HG03442 (cell line): ENCODE data around the gene PRKG1.
"Not testable (repeated sequence)": the region's sequence is repeated elsewhere in the genome, so short reads cannot be mapped to it uniquely, and the experiment has no call there.

Source experiments
- ATAC-seq: cut with Tn5 transposase; IDR thresholded peaks from one replicate; pipeline ENCODE4 v1.9.1; 2021; ENCODE audit warnings: mild to moderate bottlenecking, moderate library complexity; ENCODE audit not compliant: unreplicated experiment

The PRKG1 gene

DNA sequence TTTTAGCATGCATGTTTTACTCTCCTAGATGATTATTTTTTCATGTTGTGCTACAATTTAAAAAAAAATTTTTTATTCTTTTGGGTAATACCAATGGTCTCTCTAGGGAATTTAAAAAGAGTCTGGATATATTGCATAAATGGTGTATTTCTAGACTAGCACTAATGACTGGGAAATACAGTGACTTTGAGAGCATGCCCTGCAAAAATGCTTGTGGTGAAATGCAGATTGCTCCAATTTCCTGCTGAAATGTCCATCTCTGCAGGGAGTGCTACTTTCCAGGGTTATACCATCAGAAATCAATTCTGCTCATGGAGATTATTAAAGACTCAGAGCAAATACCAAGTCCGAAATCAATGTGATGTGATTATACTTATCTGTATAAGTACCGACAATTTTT lies 186.1 kb downstream of the PRKG1 start:
- no peak for ATAC-seq

DNA sequence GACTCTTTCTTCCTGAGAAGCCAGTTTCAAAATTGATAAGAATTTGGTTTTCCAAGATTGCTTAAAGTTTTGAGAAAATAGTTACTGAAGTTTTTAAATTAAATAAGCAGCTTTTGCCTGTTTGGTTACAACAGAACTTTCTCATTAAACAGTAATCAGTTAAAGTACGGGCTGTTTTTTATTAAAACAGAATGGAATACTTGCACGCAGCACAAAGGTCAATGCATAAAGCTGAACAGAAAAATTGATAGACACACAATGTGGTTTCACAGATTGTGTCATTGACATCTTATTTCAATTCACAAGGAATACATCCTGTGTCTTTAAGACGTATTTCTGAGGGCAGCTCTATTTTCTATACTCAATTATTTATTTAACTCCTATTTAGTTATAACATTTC lies 192.2 kb downstream of the PRKG1 start:
- ATAC-seq, result no peak

DNA sequence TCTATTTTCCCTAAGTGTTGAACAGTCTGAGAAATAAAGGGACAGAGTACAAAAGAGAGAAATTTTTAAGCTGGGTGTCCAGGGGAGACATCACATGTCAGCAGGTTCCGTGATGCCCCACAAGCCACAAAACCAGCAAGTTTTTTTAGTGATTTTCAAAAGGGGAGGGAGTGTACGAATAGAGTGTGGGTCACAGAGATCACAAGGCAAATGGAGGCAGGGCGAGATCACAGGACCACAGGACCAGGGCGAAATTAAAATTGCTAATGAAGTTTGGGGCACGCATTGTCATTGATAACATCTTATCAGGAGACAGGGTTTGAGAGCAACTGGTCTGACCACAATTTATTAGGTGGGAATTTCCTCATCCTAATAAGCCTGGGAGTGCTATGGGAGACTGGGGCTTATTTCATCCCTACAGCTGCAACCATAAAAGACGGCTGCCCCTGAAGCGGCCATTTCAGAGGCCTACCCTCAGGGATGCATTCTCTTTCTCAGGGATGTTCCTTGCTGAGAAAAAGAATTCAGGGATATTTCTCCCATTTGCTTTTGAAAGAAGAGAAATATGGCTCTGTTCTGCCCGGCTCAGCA lies 193.8 kb downstream of the PRKG1 start:
- ATAC-seq, result not testable (repeated sequence)

DNA sequence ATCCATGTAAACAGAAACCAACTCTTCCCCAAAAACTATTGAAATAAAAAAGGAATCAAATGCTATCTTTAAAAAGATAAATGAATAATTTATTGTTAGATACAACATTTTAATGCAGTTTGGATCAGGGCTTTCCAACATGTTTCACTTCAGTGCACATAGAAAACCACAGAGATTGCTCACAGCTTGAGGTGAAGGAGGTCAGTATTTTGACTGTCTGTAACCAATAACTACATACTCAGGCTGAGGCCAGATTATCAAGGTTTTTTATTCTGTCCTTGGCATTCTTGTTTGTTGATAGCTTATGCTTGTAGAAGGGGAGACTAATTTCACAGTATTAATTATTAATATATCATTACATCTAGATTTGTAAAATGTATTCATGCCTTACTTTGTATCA lies 195.5 kb downstream of the PRKG1 start:
- no peak for ATAC-seq

DNA sequence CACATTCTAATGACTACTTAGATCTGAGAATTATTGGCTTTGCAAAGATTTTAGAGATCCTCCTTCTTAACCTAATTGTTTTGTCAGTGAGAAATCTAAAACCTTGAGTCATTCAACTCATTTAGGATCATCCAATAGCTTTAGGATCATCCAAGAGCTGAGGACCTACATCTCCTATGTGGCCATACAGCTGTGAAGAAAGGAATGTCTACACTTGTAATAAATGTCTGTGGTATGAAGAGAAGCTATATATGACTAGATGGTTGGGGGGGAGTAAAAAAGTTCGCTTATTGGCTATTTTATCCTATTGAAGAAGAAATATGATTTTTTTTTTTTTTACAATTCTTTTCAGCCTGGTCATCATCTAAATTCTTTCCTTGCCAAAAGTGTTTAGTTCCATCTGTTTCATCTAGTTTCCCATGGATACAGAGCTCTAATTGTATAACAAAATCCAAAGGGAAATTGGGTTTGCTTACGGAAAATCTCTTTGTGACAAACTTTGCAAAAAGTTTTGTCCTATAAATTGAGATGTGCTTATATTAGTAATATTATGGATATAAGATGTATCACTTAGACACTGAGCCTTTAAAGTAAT lies 196.7 kb downstream of the PRKG1 start:
- no peak for ATAC-seq

DNA sequence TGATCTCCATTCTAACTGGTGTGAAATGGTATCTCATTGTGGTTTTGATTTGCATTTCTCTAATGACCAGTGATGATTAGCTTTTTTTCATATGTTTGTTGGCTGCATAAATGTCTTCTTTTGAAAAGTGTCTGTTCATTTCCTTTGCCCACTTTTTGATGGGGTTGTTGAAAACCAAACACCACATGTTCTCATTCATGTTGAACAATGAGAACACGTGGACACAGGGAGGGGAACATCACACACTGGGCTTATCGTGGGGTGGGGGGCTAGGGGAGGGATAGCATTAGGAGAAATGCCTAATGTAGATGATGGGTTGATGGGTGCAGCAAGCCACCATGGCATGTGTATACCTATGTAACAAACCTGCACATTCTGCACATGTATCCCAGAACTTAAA lies 197.8 kb downstream of the PRKG1 start:
- not testable (repeated sequence) for ATAC-seq

DNA sequence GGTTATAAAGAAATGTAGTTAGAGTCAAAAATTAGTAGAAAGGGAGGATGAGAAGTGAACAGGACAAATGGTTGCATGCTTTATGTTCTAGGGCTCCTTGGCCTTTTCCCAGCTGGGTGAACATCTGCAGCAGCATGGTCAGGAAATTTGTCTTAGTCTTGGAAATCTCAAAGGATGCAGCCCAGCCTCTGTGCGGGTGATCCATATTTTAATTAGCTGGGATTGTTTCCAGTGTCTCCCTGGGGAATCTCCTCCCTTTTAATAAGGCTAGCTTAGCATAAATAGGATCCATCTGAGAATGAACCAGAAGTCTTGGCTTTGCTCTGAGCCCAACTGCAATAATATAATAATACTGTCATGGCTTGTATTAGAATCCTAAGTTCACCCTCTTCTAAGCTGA lies 198.3 kb downstream of the PRKG1 start:
- no peak for ATAC-seq

DNA sequence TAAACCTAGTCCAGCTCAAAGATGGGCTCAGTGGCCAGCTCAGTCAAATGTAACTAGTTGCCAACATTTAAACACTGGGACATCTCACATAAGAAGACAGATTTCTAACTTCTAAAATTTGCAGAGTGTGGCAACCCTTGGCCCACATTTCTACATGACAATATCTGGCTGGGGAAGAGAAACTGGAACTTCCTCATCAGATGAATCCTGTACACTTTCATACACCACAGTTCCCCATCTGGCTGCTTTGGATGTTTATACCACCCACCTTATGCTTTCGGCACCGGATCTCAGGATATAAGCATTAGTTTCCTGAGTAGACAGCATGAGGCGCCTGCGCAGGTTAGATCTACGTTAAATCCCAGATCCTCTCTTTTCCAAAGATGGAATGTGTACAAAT lies 199.3 kb downstream of the PRKG1 start:
- ATAC-seq, result no peak

DNA sequence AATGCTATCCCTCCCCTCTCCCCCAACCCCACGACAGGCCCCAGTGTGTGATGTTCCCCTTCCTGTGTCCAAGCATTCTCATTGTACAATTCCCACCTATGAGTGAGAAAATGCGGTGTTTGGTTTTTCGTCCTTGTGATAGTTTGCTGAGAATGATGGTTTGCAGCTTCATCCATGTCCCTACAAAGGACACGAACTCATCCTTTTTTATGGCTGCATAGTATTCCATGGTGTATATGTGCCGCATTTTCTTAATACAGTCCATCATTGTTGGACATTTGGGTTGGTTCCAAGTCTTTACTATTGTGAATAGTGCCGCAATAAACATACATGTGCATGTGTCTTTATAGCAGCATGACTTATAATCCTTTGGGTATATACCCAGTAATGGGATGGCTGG lies 201.8 kb downstream of the PRKG1 start:
- ATAC-seq, result not testable (repeated sequence)

DNA sequence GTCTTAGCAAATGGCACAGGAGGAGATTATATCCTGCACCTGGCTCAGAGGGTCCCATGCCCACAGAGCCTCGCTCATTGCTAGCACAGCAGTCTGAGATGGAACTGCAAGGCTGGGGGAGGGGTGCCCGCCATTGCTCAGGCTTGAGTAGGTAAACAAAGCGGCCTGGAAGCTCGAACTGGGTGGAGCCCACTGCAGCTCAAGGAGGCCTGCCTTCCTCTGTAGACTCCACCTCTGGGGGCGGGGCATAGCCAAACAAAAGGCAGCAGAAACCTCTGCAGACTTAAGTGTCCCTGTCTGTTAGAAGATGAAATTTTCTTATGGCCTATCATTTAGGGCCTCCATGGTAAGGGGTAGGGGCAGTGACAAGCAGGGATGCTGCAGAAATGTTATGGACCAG lies 207.1 kb downstream of the PRKG1 start:
- ATAC-seq, result not testable (repeated sequence)

DNA sequence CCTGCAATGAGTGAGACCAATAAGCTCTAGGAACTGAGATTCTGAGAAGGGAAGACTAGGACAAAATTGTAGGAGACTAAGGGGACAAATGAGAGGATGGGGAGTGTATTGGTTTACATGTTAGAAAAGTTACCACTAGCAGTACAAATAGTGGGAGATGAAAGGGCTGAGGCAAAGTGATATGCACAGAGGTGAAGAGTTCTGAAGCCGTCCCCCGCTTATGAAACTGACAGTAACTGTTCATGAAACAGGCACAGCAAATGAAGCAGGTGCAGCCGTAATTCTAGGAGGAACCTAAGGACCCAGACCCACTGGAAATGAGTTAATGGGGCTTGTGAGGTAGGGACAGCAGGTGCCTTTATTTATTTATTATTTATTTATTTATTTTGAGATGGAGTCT lies 211.3 kb downstream of the PRKG1 start:
- no peak for ATAC-seq

DNA sequence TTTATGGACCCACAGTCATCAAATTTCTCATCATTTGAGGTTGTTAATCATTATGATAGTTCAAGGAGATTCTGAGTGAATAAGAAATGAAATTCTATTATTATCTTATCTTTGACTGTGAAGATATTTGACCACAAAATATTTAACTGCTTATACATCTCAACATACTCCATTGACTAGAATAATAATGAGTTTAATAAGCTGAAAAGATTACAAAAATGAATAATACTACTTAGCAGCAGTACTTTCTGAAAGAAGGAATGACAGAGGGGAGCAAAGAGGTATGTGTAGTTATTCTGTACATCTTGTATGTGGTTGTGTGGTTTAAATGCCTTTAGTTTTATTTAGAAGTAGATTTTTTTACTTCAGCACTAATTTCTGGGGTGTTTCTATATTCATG lies 214.2 kb downstream of the PRKG1 start:
- ATAC-seq, result no peak

DNA sequence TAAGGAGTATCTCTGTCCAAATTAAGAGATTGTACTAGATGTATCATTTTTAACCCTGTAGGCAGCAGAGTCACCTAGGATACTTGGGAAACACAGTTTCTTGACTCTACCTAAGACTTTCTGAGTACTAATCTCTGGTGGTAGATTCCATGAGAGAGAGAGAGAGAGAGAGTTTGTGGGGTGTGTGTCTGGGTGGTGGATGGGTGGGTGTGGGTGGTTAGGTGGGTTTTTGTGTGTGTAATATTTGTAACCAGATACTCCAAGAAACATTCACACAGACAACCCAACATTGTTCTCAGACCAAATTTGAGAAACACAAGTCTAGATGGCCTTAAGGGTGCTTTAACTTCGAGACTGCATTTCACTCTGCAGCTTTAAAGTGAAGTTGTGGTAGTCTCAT lies 215.2 kb downstream of the PRKG1 start:
- no peak for ATAC-seq

DNA sequence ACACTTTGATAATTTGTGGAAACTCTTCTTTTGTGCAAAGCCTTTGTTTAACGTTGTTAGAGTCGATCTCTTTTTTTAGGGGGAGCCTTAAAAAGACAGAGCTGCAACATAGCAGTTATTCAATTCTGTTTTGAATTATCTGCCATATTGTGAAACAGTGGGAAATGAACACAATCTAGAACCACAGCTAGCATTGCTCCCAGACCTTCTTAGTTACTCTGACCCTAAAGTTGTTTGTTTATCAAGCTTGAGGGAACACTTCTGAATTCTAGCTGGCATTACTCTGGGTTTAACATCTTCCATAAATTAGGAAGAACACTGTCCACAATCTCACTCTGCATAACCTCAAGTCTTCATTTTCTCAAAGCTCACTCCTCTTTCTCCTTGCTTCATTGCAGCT lies 217.7 kb downstream of the PRKG1 start:
- no peak for ATAC-seq

DNA sequence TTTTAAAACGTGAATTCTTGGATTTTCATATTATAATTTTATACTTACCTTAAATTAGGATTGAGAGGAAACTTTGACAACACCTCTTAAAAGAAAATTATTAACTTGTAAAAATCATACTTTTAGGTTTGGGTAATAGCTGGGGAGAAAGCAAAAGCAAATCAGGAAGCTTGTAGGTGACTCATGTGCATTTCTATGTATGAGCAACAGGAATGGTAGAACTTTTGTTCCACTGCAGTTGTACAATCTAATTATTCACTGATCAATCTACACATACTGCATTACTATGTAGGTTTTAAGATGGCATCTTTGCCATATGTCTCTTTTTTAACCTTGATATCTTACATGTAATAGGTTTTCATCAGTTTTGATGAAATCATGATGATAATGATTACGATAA lies 223.2 kb downstream of the PRKG1 start:
- ATAC-seq, result no peak

DNA sequence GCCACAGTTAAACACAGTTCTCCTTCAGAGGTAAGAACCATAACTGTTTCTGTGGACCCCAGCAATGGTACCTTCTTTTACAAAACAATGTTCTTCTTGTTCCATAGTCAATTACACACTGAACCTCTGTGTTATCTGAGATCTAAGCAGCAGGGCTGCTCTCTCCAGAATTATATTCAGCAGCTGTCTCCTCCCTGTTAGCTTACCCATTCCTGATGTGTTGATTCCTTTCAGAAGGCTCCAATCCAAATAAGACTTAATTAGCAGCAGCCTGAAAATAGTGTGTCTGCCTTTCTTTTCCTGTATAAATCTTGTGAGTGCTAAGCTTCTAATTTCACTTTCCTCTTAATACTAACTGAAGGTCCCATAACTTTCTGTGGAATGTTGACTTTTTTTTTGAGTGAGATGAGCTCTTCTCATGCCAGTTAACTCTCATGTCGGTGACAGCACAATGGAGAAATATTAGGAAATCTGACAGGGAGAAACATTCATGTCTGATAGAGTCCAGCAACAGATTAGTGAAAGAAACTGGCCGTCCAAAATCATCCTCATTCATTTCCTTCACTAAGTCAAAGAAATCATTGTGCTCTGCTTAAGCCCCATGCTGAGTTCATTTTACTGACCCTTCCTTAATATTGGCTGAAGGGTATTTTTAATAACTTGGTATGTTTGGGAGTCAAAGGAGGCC lies 226.5 kb downstream of the PRKG1 start:
- ATAC-seq, result no peak

DNA sequence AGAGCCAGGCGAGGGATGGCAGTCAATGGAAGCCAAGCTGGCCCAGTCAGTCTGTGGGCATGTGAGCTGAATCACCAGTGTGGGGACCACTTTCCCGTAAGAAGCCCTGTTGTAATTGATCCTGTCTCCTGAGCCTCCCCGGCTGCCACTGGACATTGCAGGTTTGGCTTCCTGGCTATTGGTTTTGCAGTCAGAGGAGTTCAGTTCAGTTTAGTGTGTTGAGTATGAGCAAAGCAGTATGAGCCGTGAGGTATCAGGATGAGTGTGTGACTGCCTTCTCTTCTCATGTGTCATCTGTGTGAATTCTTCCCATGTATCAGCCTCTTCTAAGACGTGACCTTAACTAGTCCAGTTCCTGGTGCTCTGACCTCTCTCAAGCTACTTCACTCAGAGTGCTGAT lies 227.4 kb downstream of the PRKG1 start:
- ATAC-seq, result peak; percentile 53

DNA sequence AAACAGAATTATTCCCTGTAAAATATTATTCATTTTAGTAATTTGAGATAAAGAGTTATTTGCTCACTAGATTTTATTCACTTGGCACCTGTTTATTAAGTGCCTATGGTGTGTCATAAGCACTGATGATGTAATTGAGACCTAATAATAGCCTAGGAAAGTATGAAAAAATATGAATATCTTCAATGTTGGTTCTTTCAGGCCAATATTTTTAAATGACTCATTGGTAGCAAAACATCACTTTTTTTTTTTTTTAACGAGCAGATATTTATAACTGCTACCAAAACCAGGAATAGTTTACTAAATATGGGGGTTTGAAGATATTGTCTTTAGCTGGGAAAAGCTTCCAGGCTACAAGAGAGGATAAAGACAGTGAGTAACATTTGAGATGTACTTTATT lies 228.0 kb downstream of the PRKG1 start:
- ATAC-seq, result no peak

DNA sequence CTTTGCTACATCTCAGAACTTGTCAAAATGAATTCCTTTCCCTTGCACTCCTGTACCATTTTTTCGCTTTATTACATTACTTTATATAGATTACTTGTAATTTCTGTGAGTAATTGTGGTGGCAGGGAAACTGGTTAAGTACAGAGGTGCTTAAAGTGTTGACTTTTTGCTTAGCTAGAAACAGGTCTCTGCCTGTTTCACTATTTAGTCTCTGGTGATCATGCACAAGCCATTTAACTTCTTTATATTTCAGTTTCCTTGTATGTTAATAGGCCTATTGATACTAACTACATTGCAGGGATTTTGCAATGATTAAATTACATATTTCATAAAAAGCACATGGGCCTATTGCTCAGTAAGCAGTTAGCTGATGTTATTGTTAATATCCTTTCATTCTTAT lies 233.8 kb downstream of the PRKG1 start:
- no peak for ATAC-seq

DNA sequence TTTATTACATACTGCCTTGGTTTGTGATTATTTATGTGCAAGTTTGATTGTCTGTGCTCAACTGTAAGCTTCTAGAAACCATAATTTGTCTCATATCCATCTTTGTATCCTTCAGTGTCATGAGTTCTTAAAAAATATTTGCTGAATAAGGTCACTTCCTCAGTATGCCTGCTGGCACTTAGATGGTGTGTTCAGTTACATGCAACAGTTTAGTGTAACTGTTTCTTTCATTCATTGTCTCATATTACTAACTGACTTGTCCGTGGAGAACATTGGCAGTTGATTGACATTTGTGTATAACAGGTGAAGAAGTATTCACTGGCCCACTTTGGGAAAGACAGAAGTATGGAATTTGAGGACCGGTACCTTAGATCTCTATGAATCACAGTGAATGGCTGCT lies 236.9 kb downstream of the PRKG1 start:
- ATAC-seq, result no peak

DNA sequence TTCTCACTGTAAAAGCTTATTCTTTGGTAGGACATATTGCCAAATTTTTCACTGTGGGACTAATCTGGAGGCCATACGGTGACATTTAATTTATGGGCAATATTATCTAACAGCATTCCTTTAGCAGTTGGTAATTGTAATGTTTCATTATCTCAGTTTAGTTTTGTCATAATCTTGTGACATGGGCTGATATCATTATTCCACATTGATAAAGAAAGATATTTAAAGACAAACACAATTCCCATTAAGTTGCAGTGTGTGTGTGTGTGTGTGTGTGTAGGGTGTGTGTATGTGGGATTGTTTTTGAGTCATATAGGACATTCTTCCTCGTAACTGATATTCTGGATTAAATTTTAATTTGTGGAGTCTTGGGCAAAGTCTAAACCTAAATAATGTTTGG lies 238.5 kb downstream of the PRKG1 start:
- no peak for ATAC-seq

DNA sequence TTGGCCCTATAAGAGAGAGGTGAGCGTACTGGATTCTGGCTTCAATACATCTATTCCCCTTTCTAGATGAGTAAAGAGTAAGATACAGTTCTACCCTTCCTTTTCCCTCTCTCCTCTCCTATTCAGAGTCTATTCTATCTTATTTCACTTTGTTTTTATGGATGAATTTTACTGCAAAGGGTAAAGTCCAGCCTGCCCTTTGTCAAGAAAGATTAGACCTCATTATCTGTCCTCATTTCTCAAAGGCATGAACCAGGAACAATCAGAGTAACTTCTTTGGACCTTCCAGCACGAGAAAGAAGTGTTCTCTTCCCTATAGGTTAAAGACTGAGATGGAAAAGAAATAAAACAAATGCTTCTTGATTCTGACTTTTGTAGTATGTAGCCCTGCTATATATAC lies 239.0 kb downstream of the PRKG1 start:
- no peak for ATAC-seq
